DND-41 (cell line): Measurements from ENCODE around the gene CD14.

Source experiments
- CTCF ChIP-seq: IDR thresholded peaks from 2 replicates; pipeline ENCODE4 v1.5.1; 2012; ENCODE audit warnings: borderline replicate concordance, low read length, moderate library complexity, mild to moderate bottlenecking; ENCODE audit not compliant: poor library complexity, severe bottlenecking; ENCODE audit errors: extremely low read depth
- EZH2 ChIP-seq: IDR thresholded peaks from 3 replicates; pipeline ENCODE4 v1.6.1; 2012; ENCODE audit warnings: borderline replicate concordance, low read depth, mild to moderate bottlenecking, moderate library complexity, low read length, inconsistent platforms; ENCODE audit not compliant: severe bottlenecking

GRCh38 chr5:140611020-140611521, 21.9 kb downstream of the CD14 start:
- TF ChIP-seq CTCF (no peak), EZH2 (no peak)
